Right ventricle myocardium inferior (tissue), 1 donor: ENCODE measurements around the gene CACNA1D. TPM values are rescaled to one million over a fixed set of nuclear protein-coding genes. Genes with fewer than 3 reads are reported as not detected.

ENCODE experiments used
- ATAC-seq: fragments of 200-7000 bp; cut with Tn5 transposase; one replicate; pipeline ENCODE4 v1.9.1; 2020; ENCODE audit warnings: mild to moderate bottlenecking, moderate library complexity
- DNase-seq: peaks from one replicate; pipeline ENCODE4 v3.0.0; 2021; ENCODE audit errors: missing footprints
- intact Hi-C: fragments of 100-400 bp; cut with DNase I; formaldehyde crosslinking; loops from one replicate; pipeline ENCODE4 v1.11.0; 2022
- total RNA-seq: library from RNA; stranded (reverse); fragmentation: NEBNext Ultra II Directional; extraction: Animal tissue kit (Norgen Biotek cat#: 25700); gene quantifications from one replicate; pipeline ENCODE4 v1.2.1, GENCODE V29; 2021
- donor health status: DM: no; HTN: yes; CAD: no; lungs with severe emphysema.

CACNA1D gene
- total RNA-seq, 1 donor from 2014 or later: 1.1 TPM

DNA sequence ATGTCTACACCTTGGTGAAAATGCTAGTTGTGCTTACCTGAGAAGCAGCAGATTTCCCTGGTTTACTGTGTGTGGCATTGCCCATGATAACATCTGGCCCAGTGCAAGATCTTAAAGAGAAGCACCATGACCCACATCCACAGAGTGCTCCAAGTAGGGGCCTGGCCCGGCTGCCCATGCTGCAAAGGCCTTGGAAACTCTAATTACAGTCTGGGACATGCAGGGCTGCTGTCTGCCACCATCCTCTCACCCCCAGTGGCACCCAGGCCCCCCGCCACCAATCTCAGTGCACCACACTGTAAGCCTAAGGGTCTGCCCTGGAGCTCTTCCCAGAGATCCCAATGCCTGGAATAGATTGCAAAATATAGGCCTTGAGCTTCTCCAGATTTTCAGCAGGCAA is 219.2 kb downstream of the CACNA1D start:
- no peak for ATAC-seq
- intact Hi-C loops: loop anchor here (5.0 to 10.0 kb wide), 2 partner anchors 336 to 599 kb away; no protein-coding TSS in a partner anchor
- DNase-seq: no peak

DNA sequence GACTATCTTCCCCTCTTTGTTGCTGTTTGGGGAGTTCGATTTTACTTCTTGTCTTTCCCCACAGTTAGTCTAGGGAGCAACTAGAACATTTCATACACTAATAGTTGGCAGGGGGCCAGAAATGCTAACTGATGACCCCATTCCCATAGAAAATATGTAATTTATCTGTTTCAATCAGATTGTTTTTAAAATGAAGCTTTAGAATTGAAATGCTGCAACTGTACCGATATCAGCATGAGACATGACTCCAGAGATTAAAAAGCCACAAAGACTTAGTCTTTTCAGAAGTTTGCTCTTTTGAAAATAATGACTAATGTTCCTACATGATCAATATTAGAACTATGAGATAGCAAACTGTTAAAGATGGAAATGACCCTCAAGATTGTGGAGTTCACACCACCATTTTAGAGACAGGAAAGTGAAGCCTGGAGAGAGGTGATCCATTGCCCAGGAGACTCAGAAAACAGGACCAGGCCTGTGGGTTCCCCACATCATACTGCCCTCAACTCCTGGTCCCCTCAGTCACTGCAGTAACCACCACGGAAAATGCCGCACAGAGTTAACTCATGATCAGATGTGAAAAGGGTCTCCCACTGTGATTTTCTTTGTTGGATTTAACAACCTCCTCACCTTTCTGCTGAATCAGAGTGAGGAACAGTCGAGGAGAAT is 221.5 kb downstream of the CACNA1D start:
- ATAC-seq: no peak
- intact Hi-C loops: loop anchor here (5.0 to 10.0 kb wide), 2 partner anchors 126 to 601 kb away; no protein-coding TSS in a partner anchor
- DNase-seq: no peak

DNA sequence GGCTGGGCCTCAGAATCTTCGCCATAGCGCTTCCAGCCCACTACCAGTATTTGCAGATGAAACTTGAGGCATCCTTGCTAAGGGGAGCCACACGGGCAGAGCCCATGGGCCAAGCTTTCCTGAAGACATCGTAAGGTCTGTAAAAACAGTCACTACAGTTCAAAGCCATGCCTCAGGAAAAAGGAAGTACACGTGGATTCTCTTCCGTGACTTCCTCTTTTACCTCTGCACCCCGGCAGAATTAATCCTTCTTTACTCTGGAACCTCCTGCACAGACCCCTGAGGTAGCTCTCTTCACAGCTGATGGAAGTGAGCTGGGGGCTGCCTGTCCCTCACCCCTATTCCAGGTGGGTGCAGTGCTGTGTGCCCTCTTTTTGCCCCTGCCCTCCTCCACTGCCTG is 222.6 kb downstream of the CACNA1D start:
- intact Hi-C loops: loop anchor here (5.0 to 10.0 kb wide), 2 partner anchors 125 to 602 kb away; no protein-coding TSS in a partner anchor
- ATAC-seq (no peak), DNase-seq (no peak)

DNA sequence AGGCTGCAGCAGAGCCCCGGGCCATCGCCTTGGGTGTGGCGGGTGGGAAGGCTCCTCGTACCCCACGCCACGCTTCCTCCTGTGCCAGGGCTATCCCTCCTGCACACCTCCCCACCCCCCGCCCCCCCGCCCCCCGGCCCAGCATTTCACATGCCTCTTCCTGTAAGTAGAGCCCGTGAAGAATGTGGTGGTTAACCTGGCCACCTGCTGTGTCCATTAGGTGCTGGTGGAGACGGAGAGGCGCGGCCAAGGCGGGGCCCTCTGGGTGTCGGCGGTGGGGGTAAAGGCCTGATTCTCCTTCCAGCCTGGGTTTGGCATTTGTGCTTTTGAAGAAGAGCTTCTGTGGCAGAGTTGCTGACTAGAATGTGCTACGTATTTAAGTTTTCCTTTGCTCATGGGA is 224.1 kb downstream of the CACNA1D start:
- ATAC-seq: no peak
- no peak for DNase-seq
- intact Hi-C loops: loop anchor here (5.0 to 10.0 kb wide), 2 partner anchors 124 to 604 kb away; no protein-coding TSS in a partner anchor

DNA sequence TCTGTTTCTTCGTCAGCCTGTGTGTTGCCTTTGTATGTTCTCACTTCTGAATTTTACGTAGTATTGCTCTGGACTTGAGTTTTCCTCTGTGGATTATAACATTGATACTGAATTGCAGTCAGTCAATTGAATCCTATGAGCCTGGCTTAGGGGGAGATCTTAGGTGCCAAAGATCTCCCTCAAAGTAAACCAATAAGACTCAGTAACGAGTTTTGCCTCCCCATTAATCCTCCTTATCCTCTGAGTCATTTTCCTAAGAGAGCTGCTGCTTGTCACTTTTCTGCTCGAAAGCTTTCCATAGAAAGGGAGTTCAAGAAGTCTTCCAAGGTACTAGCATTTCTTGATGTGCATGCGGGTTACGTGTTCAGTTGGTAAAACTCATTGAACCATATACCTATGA is 225.4 kb downstream of the CACNA1D start:
- DNase-seq (no peak), ATAC-seq (no peak)
- intact Hi-C loops: loop anchor here (5.0 to 10.0 kb wide), 2 partner anchors 123 to 605 kb away; no protein-coding TSS in a partner anchor

DNA sequence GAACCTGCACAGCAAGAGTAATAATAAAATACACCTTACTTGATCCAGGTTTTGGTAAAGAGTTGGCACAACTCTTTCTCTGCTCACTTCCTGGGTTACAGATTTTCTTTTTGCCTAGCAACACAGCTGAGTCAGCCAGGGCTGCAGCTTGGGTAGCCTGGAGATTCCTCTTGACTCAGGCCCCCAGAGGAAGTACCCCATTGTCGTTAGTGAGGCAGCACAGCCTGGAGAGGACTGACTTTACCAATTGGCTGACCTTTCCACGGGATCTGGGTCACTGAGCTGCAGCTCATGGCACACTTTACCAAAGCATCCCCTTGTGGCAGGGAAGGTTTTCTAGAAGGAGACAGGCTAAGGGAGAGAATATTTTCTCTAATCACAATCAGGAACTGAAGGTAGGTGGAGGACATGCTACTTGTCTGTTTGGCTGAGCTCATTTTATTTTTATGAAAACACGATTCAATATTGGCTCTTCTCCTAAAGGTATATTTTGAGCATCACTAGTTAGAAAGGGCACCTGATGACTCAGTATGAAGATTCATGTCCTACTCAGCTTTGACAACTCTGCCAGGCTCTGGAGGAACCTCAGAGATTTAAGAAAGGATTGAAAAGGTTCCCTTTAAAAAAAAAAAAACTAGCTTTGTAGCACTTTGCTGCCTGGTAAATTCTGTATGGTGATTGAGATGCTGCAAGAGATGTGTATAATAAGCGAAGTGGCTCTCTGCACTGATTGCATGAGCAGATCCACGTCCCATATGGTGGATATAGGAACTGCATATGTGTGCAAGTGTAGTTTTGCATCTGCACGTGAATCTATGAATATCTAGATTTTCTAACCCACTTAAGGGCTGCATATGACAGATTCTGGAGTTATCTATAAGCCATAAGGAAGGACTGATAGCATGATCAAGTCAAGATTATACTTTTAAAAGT is 227.0 kb downstream of the CACNA1D start:
- no peak for DNase-seq
- intact Hi-C loops: no loop called here
- ATAC-seq: no peak

DNA sequence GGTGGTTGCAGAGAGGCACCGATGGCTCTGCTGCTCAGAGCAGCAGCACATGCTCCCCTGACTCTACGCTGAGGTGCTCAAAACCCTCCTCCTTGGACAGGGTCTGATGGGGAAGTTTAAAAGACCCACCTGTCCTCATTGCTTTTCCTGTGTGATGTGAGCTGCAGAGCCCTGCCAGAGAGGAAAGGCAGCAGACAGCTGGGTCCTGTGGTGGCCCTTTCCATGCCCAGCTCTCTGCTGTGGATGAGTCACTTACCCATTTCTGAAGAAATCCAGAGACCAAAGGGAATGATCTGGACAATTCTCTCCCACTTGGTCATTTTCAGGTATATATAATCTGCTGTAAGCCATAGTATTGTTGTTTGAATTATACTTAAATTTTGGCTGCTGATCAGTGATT is 230.2 kb downstream of the CACNA1D start:
- intact Hi-C loops: no loop called here
- DNase-seq: no peak

DNA sequence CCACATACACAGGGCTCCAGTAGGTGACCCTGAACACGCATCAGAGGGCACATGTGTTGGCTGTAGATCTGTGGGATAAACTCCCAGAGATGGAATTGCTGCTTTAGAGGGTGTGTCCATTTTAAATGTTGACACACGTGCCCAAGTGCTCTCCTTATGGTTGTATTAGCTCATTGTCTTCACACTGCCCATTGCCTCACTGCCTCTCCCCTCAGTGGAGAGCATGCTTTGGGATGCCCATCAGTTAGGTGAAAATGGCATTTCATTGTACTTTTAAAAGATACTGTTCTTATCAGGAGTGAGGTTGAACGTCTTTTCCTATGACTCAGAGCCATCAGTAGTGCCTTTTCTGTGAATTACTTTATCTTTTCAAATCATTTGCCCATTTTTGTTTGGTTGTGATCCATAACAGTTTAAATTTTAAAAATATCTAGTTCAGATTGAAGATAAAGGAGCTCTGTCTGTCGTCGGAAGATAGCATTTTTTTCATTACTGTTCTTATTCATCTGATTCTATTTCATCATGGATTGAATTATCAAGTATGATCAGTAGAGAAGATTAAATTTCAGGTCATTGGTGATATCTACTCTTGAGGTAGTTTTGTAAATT is 231.1 kb downstream of the CACNA1D start:
- no peak for DNase-seq
- no peak for ATAC-seq
- intact Hi-C loops: no loop called here

More for the DNA sequence above, 230.2 kb downstream of the CACNA1D start:
- no peak for ATAC-seq

DNA sequence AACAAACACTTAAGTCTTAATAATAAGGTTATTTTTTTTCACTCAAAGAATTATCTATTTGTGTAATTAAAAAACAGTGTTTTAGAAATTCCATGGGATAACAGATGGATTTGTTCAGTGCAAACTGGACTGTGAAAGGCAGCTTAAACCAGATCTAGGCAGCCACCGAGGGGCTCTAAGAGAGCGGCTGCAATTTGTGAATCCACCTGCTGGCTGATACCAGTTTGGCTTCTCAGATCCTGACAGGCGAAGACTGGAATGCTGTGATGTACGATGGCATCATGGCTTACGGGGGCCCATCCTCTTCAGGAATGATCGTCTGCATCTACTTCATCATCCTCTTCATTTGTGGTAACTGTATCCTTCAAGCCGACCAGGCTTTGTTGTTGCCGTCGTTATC is 232.2 kb downstream of the CACNA1D start:
- intact Hi-C loops: no loop called here
- ATAC-seq (no peak), DNase-seq (no peak)

DNA sequence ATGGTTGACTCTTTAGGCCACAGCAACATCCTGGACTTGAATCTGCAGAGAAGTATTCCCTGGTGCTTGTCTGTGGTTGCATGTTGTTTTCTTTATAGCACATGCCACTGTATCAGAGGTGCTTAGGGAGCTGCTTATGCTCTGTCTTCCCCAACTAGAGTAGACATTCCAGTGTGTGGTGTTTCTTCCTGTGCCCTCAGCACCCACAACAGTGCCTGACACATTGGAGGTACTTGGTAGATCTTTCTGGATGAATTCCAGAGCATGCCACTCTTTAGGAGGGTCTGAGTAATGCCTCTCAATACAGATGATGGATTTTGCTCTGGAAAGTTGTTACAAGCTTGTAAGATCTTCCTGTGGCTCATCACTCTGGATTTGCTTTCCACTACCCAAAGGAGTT is 234.2 kb downstream of the CACNA1D start:
- DNase-seq: no peak
- no peak for ATAC-seq
- intact Hi-C loops: no loop called here

DNA sequence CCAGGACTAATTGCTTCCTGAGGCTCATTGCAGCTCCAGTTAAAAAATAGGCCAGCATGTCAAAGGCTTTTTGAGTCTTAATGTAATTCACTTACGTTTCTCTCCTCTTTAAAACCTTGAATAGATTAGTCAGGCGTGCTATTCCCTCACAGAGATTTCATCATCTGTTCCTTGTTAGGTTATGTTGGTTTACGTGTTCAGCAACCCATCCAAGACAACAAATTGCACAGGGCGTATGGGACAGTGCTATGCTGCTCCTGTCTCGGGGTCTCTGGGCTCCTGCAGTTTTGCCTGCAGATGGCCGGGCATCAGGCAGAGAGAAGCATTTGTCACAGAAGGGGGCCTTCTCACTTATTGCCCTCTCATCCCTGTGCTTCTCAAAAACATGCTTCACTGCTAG is 234.7 kb downstream of the CACNA1D start:
- no peak for DNase-seq
- ATAC-seq: no peak
- intact Hi-C loops: no loop called here

DNA sequence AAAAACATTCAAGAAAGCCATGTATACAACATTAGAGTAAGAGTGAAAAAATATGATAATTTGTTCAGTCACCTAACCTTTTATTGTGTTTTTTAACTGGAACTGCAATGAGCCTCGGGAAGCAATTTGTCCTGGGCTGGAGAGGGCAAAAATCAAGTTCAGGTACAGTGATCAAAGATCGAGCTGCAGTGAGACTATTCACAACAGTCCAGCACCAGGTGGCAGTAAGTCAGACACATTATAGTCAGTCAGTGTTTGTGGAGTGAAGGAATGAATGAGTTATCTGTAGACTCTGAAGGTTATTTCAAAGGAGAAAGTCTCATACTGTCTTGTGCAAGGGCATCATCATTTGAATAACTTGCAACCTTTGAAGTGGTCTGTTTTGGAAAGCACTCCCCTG is 235.2 kb downstream of the CACNA1D start:
- ATAC-seq: no peak
- DNase-seq: no peak
- intact Hi-C loops: loop anchor here (5.0 kb wide), 1 partner anchor 118 kb away; the partner anchor contains the start of genes CHDH and IL17RB

DNA sequence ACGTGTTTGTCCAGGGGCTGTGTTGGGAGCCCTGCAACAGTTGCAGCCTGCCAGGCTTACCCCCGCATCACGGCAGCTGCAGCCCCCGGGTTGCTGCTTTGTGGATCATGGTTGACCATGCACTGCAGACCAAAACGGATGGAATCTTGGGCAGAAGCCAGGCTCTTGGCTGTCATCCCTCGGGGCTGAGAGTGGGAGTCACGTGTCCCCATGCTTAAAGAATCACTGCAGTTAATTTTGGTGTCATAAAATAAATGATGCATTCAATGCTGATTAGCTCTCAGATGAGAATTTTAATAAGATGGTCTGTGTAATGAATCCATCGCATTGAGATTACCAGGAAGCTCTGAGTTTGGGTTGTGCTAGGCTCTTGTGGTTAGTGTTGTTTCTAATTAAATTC is 236.2 kb downstream of the CACNA1D start:
- DNase-seq: no peak
- ATAC-seq: peak; percentile 70

DNA sequence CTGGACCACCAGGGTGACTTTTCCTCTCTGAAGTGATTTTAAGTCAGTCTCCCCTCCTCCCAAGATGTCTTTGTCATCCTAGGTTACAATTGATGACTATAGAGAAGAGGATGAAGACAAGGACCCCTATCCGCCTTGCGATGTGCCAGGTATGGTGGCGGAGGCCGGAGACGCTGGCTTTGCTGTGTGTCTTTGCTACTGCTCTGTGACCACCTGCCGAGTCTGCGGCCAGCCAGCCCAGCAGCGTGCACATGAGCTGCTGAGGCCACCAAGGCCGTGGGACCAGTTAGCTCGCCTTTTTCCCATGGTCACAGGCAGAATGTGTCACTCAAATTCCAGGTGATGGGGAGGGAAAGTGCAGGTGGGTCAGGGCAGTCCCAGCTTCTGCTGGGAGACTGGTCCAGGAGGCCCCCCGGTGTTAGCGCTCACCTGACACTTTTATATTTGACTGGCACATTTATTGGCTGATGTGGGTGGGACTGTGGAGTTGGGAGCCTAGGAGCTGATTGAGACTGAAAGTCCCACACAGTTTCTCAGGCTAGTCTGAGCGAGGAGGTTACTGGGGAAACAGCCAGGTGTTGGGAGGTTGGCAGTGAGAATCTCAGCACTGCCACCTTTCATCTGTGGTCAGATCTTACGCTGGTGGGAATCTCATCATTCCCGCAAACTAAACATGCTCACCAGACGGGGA is 237.7 kb downstream of the CACNA1D start:
- ATAC-seq (no peak), DNase-seq (no peak)
- intact Hi-C loops: loop anchor here (5.0 kb wide), 1 partner anchor 115 kb away; the partner anchor contains the start of genes CHDH and IL17RB

More for the DNA sequence above, 236.2 kb downstream of the CACNA1D start:
- intact Hi-C loops: loop anchor here (5.0 kb wide), 1 partner anchor 117 kb away; the partner anchor contains the start of genes CHDH and IL17RB

DNA sequence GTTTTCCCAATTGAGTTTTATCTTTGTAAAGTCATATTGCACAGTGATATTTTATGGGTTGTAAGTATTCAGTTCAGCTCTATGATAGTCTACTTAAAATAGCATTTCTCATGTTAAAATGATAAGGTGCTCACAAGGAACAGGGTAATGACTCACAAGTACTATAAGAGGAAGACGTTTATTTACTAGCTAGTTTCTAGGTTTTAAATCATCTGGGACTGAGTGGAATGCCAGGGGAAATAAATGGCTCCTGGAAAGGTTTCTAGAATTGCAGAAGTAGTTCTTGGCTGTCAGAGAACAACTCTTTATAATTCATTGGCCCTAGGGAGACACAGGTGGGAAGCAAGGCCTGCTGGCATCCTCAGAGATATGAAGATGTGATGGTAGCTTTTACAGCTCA is 239.0 kb downstream of the CACNA1D start:
- ATAC-seq: no peak
- DNase-seq: no peak
- intact Hi-C loops: loop anchor here (5.0 kb wide), 1 partner anchor 114 kb away; the partner anchor contains the start of genes CHDH and IL17RB

DNA sequence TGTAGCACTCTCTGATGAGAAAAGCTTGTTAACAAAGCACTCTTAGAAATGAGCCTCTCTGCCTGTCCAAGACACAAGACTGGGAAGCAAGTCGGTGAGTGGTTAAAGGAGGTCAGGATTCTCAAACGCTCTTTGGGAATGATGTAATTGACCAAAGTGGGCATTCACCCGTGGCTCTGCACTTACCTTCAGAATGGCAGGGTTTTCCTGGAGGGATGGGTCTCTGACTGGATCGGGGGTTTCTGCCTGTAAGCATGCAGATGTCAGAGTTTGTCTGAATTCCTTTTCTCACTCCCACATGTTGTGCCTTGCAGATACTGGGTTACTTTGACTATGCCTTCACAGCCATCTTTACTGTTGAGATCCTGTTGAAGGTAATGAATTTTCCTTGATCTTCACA is 245.6 kb downstream of the CACNA1D start:
- intact Hi-C loops: no loop called here
- no peak for DNase-seq
- ATAC-seq: no peak

DNA sequence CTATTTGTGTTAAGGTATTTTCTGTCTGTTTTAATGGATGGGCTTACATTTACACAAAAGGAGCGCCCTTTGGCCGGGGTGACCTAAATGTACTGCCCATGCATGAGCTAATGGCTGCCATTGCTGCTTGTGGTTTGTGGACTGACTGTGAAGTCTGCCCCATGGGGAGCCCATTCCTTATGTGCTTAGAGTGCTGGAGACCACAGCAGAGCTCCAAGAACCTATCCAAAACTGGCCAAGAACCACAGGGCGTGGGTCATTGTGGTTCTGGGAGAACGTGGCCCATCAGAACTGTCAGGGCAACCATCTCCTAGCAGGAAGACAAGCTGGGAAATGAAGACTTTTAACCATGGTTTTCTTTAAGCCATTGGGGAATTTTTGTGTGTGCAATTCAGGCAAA is 246.5 kb downstream of the CACNA1D start:
- intact Hi-C loops: no loop called here
- DNase-seq: no peak
- no peak for ATAC-seq

DNA sequence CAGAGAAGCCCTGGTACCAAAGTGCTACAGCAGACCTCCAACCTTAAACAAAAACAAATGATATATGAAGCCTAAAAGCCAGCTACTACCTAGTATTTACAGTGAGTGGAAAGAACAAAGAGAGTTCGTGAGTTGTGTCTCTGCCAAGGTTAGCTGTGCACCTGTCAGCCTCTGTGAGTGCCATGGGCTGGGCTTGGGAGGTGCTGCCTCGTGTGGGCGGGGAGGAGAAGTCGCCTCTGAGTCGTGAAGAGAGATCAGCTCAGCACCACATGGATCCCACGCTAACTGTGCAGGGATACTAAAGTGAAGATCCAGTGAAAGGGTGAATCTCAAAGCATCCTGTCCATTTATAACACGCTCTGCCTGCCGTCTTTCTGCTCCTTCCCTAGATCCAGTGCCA is 249.9 kb downstream of the CACNA1D start:
- DNase-seq (no peak), ATAC-seq (no peak)
- intact Hi-C loops: no loop called here
